ENCODE results near the gene PCDHAC2.

DNA sequence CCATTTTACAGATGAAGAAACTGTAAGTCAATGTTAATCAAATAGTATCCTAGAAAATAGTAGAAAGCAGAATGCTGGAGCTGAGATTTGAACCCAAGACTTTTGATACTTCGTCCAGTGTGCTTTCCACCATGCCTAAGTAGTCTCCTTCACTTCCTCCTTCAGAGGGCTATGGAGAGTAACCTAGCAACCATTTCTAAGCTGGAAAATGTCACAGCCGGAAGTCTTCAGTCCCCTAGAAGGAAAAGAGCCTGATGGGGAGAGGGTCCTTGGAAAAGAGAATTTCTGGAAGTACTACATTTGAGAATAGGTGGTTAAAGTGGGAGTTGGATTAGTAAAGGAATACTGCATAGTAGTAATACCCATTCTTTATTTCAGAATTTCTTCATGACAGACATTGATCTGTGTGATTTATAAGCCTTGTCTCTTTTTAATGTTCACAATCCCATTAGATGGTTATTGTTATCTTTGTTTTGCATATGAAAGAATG lies 32.7 kb downstream of the PCDHAC2 start:
- TF ChIP-seq, protein P1, sequence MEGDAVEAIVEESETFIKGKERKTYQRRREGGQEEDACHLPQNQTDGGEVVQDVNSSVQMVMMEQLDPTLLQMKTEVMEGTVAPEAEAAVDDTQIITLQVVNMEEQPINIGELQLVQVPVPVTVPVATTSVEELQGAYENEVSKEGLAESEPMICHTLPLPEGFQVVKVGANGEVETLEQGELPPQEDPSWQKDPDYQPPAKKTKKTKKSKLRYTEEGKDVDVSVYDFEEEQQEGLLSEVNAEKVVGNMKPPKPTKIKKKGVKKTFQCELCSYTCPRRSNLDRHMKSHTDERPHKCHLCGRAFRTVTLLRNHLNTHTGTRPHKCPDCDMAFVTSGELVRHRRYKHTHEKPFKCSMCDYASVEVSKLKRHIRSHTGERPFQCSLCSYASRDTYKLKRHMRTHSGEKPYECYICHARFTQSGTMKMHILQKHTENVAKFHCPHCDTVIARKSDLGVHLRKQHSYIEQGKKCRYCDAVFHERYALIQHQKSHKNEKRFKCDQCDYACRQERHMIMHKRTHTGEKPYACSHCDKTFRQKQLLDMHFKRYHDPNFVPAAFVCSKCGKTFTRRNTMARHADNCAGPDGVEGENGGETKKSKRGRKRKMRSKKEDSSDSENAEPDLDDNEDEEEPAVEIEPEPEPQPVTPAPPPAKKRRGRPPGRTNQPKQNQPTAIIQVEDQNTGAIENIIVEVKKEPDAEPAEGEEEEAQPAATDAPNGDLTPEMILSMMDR (IDR thresholded peaks at IDR 0.05) = no peak
- TF ChIP-seq JUN (IDR thresholded peaks at IDR 0.05) (no peak), NPAS2 (CRISPR knock-in tag; IDR thresholded peaks at IDR 0.05; ENCODE audit: borderline replicate concordance) (no peak), CEBPB (IDR thresholded peaks at IDR 0.05) (no peak), POLR2AphosphoS2 (conservative IDR thresholded peaks at IDR 0.05; ENCODE audit: low read length) (no peak)
- TF ChIP-seq, protein P2, sequence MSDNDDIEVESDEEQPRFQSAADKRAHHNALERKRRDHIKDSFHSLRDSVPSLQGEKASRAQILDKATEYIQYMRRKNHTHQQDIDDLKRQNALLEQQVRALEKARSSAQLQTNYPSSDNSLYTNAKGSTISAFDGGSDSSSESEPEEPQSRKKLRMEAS (IDR thresholded peaks at IDR 0.05) = no peak
- TF ChIP-seq, protein P3, sequence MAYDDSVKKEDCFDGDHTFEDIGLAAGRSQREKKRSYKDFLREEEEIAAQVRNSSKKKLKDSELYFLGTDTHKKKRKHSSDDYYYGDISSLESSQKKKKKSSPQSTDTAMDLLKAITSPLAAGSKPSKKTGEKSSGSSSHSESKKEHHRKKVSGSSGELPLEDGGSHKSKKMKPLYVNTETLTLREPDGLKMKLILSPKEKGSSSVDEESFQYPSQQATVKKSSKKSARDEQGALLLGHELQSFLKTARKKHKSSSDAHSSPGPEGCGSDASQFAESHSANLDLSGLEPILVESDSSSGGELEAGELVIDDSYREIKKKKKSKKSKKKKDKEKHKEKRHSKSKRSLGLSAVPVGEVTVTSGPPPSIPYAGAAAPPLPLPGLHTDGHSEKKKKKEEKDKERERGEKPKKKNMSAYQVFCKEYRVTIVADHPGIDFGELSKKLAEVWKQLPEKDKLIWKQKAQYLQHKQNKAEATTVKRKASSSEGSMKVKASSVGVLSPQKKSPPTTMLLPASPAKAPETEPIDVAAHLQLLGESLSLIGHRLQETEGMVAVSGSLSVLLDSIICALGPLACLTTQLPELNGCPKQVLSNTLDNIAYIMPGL (CRISPR knock-in tag; IDR thresholded peaks at IDR 0.05; ENCODE audit: borderline replicate concordance) = no peak

All from A549 (cell line).